GM23248 (cell line): Measurements from ENCODE around the gene ADORA3.

Source experiments
- EZH2 ChIP-seq: fragments of 200-600 bp; sonication (generic); IDR thresholded peaks from 2 replicates; pipeline ENCODE4 v1.6.1; 2018; ENCODE audit warnings: antibody characterized with exemption, mild to moderate bottlenecking; ENCODE audit not compliant: insufficient read depth, poor library complexity, severe bottlenecking
- EZH2phosphoT487 ChIP-seq: fragments of 200-600 bp; sonication (generic); IDR thresholded peaks from 2 replicates; pipeline ENCODE4 v1.6.1; 2018; ENCODE audit warnings: antibody characterized with exemption, moderate library complexity, mild to moderate bottlenecking, low read depth; ENCODE audit not compliant: insufficient read depth

DNA sequence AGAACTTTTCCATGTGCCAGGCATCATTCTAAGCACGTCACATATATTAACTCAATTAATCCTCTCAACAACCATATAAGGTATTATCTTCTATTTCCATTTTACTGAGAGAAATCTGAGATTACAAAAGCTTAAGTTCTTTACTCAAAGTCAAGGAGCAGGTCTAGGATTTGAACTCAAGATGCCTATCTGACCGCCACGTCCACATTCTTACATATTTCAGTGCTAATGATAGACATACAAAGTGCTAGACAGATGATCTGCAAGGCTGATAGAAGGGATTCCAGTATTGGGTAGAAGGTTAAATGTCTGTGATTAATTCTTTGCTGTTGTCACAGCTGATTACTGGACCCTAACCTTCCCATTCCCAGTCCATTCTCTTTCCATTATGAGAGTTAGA is 49.7 kb downstream of the ADORA3 start:
- TF ChIP-seq EZH2 (no peak), EZH2phosphoT487 (no peak)
